ENCODE results near the gene CCN6.

The CCN6 gene

GRCh38 chr6:112114577-112115223 is 60.8 kb downstream of the CCN6 start:
- no peak for DNase-seq

- DNase-seq = no peak
Measured at GRCh38 chr6:112116221-112116620, 62.3 kb downstream of the CCN6 start.

GRCh38 chr6:112117554-112117953 is 63.6 kb downstream of the CCN6 start:
- no peak for DNase-seq

- no peak for DNase-seq
Measured at GRCh38 chr6:112118034-112118433, 64.1 kb downstream of the CCN6 start.

All from right kidney (tissue), 1 donor.